GM19023 (cell line): Measurements from ENCODE around the gene LMCD1.
"Not testable (repeated sequence)": the region's sequence is repeated elsewhere in the genome, so short reads cannot be mapped to it uniquely, and the experiment has no call there.

Source experiments
- ATAC-seq: cut with Tn5 transposase; IDR thresholded peaks from one replicate; pipeline ENCODE4 v1.9.1; 2021; ENCODE audit warnings: mild to moderate bottlenecking, moderate library complexity; ENCODE audit not compliant: unreplicated experiment

The LMCD1 gene

GRCh38 chr3:8579943-8580342 is 78.3 kb downstream of the LMCD1 start:
- ATAC-seq: no peak

- not testable (repeated sequence) for ATAC-seq
Measured at GRCh38 chr3:8580434-8580833, 78.8 kb downstream of the LMCD1 start.

- ATAC-seq: no peak
Measured at GRCh38 chr3:8581373-8581772, 79.8 kb downstream of the LMCD1 start.

- ATAC-seq: no peak
Measured at GRCh38 chr3:8581806-8582445, 80.3 kb downstream of the LMCD1 start.

GRCh38 chr3:8584661-8585060 is 83.0 kb downstream of the LMCD1 start:
- ATAC-seq: no peak

- no peak for ATAC-seq
Measured at GRCh38 chr3:8589880-8590556, 88.4 kb downstream of the LMCD1 start.

- ATAC-seq: no peak
Measured at GRCh38 chr3:8593021-8593827, 91.6 kb downstream of the LMCD1 start.

- ATAC-seq: no peak
Measured at GRCh38 chr3:8595252-8595651, 93.6 kb downstream of the LMCD1 start.

GRCh38 chr3:8595695-8596115 is 94.1 kb downstream of the LMCD1 start:
- no peak for ATAC-seq

GRCh38 chr3:8596321-8597218 is 94.9 kb downstream of the LMCD1 start:
- no peak for ATAC-seq

- ATAC-seq: no peak
Measured at GRCh38 chr3:8597219-8597853, 95.7 kb downstream of the LMCD1 start.

- ATAC-seq: no peak
Measured at GRCh38 chr3:8599146-8599545, 97.5 kb downstream of the LMCD1 start.

- ATAC-seq: no peak
Measured at GRCh38 chr3:8600457-8600856, 98.8 kb downstream of the LMCD1 start.

GRCh38 chr3:8603115-8603710 is 101.6 kb downstream of the LMCD1 start:
- no peak for ATAC-seq

- no peak for ATAC-seq
Measured at GRCh38 chr3:8604006-8604405, 102.4 kb downstream of the LMCD1 start.

GRCh38 chr3:8604988-8605387 is 103.4 kb downstream of the LMCD1 start:
- no peak for ATAC-seq

GRCh38 chr3:8606701-8607231 is 105.1 kb downstream of the LMCD1 start:
- ATAC-seq: no peak

GRCh38 chr3:8607234-8608040 is 105.8 kb downstream of the LMCD1 start:
- ATAC-seq: peak; percentile 52
